Iris pigment epithelial cell (primary cell): Measurements from ENCODE around the gene FLT1.

Experiments used
- DNase-seq: peaks from one replicate; pipeline ENCODE4 v3.0.0-alpha.2; 2011; ENCODE audit warnings: low read depth

The FLT1 gene

GRCh38 chr13:28485551-28485950, 9.4 kb downstream of the FLT1 start:
- no peak for DNase-seq

- DNase-seq, result no peak
These were observed 9.8 kb downstream of the FLT1 start for GRCh38 chr13:28485097-28485496.

- DNase-seq, result no peak
These were observed 11.5 kb downstream of the FLT1 start for GRCh38 chr13:28483313-28483931.

GRCh38 chr13:28479005-28479404, 15.9 kb downstream of the FLT1 start:
- DNase-seq, result no peak

GRCh38 chr13:28478127-28478526, 16.8 kb downstream of the FLT1 start:
- DNase-seq, result peak; percentile 75

GRCh38 chr13:28477709-28477973, 17.3 kb downstream of the FLT1 start:
- DNase-seq, result no peak

- no peak for DNase-seq
These were observed 17.8 kb downstream of the FLT1 start for GRCh38 chr13:28476919-28477708.

GRCh38 chr13:28475916-28476725, 18.8 kb downstream of the FLT1 start:
- DNase-seq, result peak; percentile 96

- peak; percentile 65 for DNase-seq
These were observed 20.3 kb downstream of the FLT1 start for GRCh38 chr13:28474491-28475134.

GRCh38 chr13:28473044-28473443, 21.9 kb downstream of the FLT1 start:
- DNase-seq, result no peak

- DNase-seq, result no peak
These were observed 23.5 kb downstream of the FLT1 start for GRCh38 chr13:28471421-28471820.

- peak; percentile 42 for DNase-seq
These were observed 24.6 kb downstream of the FLT1 start for GRCh38 chr13:28470296-28470695.

- no peak for DNase-seq
These were observed 25.6 kb downstream of the FLT1 start for GRCh38 chr13:28469316-28469715.

- no peak for DNase-seq
These were observed 26.7 kb downstream of the FLT1 start for GRCh38 chr13:28468023-28468915.

- no peak for DNase-seq
These were observed 27.9 kb downstream of the FLT1 start for GRCh38 chr13:28467034-28467433.

- DNase-seq, result no peak
These were observed 28.8 kb downstream of the FLT1 start for GRCh38 chr13:28466151-28466550.

GRCh38 chr13:28464861-28465460, 30.0 kb downstream of the FLT1 start:
- no peak for DNase-seq

GRCh38 chr13:28463481-28463880, 31.4 kb downstream of the FLT1 start:
- DNase-seq, result peak; percentile 51

GRCh38 chr13:28459911-28460310, 35.0 kb downstream of the FLT1 start:
- DNase-seq, result no peak

GRCh38 chr13:28458608-28459007, 36.3 kb downstream of the FLT1 start:
- no peak for DNase-seq

GRCh38 chr13:28458051-28458450, 36.9 kb downstream of the FLT1 start:
- DNase-seq, result no peak
